SH-SY5Y (cell line): ENCODE measurements around the gene MRPL36.

ENCODE experiments used
- GATA2 ChIP-seq: IDR thresholded peaks from 2 replicates; pipeline ENCODE4 v1.6.1; 2011; ENCODE audit warnings: mild to moderate bottlenecking, low read depth, low read length
- GATA3 ChIP-seq: IDR thresholded peaks from 2 replicates; pipeline ENCODE4 v1.6.1; 2011; ENCODE audit warnings: low read depth, mild to moderate bottlenecking, low read length, moderate library complexity

DNA sequence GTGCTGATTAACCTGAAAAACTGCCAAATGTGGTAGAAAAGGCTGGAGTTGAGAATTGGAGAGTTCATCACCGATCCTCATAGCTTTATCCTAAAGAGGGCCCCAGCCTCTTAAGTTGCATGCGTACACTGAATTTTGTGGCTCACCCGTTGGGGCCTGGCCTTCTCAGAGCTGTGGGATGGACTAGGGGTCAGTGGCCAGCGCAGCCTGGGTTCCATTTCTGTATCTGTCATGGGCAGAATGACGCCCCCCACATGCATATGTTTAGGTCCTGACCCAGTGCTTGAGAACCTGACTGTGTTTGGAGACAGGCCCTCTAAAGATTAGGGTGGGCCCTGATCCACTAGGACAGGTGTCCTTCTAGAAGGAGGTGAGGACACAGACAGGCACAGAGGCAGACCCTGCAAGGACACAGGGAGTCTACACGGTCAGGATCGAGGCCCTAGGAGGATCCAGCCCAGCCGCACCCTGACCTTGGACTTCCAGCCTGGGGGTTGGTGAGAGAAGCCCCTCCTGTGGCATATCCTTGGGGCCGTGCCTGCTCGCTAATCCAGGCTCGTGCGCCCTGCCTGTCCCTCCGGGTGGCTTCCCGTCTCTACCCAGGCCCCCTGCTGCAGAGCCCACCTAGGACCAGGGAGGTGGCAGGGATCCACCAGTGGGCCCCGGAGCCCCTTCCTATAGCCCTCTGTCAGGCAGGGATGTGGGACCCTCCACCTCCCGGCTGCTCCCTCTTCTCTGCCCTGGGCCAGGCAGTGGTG, 33.8 kb upstream of the MRPL36 start:
- TF ChIP-seq GATA2 (no peak), GATA3 (no peak)
